HL-60 (cell line): ENCODE results near the gene GUCY1B1.

Experiments
- GABPA ChIP-seq: IDR thresholded peaks from 2 replicates; pipeline ENCODE4 v1.6.1; 2012; ENCODE audit warnings: low read depth
- POLR2AphosphoS5 ChIP-seq: IDR thresholded peaks from 2 replicates; pipeline ENCODE4 v1.6.1; 2012; ENCODE audit warnings: low read depth
- REST ChIP-seq: IDR thresholded peaks from 2 replicates; pipeline ENCODE4 v1.6.1; 2012; ENCODE audit warnings: low read depth; ENCODE audit not compliant: insufficient replicate concordance
- SPI1 ChIP-seq: IDR thresholded peaks from 2 replicates; pipeline ENCODE4 v1.6.1; 2012; ENCODE audit warnings: low read depth, mild to moderate bottlenecking, borderline replicate concordance
- TF ChIP-seq, protein P1 (sequence below): IDR thresholded peaks from one replicate; pipeline ENCODE4 v1.5.1; 2011; ENCODE audit warnings: low read length, control low read depth, inconsistent platforms; ENCODE audit not compliant: insufficient read depth

- TF ChIP-seq GABPA (no peak), POLR2AphosphoS5 (no peak), SPI1 (no peak), REST (no peak)
- TF ChIP-seq, protein P1, sequence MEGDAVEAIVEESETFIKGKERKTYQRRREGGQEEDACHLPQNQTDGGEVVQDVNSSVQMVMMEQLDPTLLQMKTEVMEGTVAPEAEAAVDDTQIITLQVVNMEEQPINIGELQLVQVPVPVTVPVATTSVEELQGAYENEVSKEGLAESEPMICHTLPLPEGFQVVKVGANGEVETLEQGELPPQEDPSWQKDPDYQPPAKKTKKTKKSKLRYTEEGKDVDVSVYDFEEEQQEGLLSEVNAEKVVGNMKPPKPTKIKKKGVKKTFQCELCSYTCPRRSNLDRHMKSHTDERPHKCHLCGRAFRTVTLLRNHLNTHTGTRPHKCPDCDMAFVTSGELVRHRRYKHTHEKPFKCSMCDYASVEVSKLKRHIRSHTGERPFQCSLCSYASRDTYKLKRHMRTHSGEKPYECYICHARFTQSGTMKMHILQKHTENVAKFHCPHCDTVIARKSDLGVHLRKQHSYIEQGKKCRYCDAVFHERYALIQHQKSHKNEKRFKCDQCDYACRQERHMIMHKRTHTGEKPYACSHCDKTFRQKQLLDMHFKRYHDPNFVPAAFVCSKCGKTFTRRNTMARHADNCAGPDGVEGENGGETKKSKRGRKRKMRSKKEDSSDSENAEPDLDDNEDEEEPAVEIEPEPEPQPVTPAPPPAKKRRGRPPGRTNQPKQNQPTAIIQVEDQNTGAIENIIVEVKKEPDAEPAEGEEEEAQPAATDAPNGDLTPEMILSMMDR = no peak
Observed at GRCh38 chr4:155762334-155762733, 3.5 kb downstream of the GUCY1B1 start.
